GM21515 (cell line): ENCODE measurements around the gene SLC4A7.
"Not testable (repeated sequence)": the region's sequence is repeated elsewhere in the genome, so short reads cannot be mapped to it uniquely, and the experiment has no call there.

Source experiments
- ATAC-seq: cut with Tn5 transposase; IDR thresholded peaks from one replicate; pipeline ENCODE4 v1.9.1; 2021; ENCODE audit not compliant: unreplicated experiment

The SLC4A7 gene

DNA sequence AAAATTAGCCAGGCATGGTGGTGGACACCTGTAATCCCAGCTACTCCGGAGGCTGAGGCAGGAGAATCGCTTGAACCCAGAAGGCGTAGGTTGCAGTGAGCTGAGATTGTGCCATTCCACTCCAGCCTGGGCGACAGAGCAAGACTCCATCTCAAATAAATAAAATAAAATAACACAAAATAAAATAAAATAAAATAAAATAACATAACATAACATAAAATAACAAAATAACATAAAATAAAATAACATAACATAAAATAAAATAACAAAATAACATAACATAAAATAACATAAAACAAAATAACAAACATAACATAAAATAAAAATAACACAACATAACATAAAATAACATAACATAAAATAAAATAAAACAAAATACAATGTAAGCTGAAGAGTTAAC, 45.8 kb downstream of the SLC4A7 start:
- not testable (repeated sequence) for ATAC-seq

DNA sequence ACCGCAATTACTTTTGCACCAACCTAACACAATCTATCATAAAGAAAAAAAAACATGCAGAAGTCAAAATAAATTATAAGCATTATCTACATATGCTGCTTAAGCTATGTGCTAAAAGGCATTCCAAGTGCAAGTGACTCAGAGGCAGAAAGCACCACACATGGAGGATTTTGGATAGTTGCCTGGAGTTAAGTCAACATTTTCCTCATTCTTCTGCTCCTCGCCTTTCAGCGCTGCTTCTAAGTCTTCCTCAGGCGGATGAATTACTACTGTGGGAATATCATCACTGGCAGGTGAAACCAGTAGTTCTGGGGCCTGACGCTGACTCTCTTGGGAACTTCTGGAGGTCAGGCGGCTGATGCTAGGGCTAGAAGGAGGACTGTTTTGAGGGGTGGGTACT, 53.1 kb downstream of the SLC4A7 start:
- no peak for ATAC-seq

DNA sequence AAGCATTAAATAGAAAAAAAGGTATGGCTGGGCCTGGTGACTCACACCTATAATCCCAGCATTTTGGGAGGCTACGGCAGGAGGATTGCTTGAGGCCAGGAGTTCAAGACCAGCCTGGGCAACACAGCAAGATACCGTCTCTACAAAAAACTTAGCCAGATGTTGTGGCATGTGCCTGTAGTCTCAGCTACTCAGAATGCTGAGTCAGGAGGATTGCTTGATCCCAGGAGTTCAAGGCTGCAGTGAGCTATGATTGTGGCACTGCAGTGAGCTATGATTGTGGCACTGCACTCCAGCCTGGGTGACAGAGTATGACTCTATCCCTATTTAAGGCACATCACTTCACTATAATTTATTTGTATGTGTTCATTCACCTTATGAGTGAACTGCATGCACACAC, 54.3 kb downstream of the SLC4A7 start:
- no peak for ATAC-seq

DNA sequence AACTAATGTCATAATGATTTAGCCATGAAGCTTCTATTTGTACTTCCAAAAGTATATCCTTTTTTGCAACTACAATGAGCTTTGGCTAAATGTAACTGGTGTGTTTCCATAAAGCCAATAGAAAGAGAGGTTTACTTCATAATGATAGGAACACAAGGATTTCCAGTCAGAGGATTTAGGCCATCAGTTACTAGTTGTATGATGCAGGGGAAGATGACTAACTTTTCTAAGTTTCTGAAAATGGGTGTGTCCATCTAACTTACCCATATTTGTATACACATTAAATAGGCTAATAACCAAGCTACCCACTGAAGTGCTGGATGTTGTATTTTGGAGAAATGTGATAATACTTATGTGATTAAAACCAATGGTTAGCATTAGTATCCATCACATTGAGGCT, 55.7 kb downstream of the SLC4A7 start:
- no peak for ATAC-seq

DNA sequence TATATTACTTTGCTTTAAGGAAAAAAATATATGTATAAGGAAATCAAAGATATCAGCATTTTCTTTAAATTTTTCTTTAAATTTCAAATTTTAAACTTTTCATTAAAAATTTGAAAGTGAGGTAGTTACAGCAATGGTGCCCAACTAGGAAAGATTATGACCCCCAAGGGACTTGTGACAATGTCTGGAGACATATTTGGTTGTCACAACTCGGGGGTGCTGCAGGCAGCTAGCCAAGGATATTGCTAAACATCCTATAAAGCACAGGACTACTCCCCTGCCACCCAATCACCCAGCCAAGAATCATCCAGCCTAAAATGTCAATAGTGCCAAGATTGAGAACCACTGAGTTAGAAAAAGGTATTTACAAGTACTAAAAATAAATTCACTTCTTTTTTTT, 57.3 kb downstream of the SLC4A7 start:
- ATAC-seq: no peak

DNA sequence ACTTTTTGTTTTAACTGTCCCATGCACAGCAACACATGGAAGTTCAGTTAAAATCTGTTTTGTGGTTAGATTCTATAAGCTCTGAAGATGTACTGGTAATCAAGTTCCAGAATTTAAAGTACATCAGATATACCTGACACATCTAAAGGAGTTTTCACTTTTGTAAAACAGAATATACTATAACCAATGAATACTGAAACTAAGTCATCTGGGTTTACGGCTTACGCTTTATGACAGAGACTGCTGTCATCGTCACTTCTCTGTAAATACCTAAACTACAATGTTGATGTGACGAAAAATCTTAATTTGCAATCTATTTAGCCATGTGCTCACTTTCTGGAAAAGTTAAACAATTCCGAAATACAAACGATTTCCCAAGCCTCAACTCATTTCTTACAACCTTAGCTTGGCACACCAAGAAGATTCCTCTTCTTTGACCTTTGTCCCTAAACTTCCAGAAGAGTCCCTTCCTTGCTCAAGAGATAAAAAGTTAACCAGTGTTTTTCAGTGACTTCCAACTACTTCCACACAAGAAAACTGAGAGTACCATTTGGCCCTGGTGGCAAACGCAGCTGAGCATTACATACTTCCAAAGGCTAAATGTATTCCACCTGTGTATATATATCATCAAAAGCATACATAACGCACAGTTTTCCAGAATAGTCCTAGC, 58.2 kb downstream of the SLC4A7 start:
- ATAC-seq: no peak

DNA sequence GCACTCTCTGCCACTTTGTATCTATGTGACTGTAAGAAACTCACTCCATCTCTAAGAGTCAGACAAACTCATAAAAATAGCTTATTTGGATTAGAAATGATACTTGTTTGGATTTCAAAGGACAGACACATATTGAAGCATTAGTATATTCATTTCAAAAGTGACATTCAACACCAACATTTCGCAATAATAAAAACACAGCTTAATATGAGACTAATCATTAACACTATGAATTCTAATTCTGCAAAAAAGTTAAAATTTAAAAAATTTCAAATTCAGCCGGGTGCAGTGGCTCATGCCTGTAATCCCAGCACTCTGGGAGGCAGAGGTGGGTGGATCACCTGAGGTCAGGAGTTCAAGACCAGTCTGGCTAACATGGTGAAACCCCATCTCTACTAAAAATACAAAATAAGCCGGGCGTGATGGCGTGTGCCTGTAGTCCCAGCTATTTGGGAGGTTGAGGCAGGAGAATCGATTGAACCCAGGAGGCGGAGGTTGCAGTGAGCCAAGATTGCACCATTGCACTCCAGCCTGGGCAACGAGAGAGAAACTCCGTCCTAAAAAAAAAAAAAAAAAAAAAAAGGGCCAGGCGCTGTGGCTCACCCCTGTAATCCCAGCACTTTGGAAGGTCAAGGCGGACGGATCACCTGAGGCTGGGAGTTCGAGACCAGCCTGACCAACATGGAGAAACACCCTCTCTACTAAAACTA, 59.2 kb downstream of the SLC4A7 start:
- ATAC-seq: not testable (repeated sequence)

DNA sequence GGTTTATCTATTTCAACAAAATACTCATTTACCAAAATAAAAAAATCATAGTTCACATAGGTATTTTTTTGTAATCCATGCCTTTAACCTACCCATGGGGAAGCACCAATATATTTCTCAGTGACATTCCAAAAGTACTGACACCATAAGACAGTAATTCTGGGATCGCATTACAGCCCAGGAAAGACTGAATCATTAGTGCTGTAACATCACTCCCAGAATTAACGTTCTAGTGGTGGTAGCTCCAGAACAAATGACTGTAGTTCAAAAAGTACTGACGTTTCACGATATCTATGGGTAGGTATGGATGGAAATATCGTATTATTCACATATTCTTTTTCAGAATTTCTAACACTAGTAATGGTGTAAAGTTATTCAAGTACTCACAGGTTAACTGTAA, 60.7 kb downstream of the SLC4A7 start:
- ATAC-seq: no peak

DNA sequence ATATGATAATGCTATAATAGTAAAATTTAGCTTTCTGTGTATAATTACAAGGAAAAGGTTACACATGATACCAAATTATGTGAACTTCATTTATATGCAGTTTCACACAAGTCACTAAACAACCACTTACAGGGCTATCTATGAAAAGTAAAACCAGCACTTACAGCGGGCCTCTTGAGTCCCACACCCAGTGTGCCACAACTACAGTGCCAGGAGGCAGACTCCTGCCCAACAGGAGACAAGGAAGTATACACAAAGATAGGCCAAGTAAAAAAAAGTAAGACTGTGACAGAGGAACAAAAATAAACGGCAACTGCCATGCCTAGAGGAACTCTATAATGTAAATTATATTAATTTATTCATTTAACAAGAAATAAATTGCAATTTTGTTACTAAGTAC, 61.6 kb downstream of the SLC4A7 start:
- ATAC-seq: no peak

DNA sequence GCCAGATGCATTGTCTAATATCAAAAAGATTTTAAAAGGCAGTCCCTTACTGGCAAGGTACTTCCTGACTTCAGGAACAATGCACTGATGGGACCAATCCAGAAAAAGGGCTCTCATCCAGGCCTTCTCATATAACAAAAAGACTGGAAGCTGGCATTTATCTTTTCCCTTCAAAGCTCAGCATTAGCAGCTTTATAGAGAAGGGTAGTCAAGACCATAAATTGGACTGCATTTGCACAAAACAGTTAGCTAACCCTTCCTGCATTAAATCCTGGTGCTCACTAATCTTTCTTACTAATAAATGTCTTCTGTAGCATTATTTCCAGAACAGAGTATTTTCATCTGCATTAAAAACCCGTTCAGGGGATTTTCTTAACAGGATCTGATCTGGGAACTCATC, 69.0 kb downstream of the SLC4A7 start:
- no peak for ATAC-seq

DNA sequence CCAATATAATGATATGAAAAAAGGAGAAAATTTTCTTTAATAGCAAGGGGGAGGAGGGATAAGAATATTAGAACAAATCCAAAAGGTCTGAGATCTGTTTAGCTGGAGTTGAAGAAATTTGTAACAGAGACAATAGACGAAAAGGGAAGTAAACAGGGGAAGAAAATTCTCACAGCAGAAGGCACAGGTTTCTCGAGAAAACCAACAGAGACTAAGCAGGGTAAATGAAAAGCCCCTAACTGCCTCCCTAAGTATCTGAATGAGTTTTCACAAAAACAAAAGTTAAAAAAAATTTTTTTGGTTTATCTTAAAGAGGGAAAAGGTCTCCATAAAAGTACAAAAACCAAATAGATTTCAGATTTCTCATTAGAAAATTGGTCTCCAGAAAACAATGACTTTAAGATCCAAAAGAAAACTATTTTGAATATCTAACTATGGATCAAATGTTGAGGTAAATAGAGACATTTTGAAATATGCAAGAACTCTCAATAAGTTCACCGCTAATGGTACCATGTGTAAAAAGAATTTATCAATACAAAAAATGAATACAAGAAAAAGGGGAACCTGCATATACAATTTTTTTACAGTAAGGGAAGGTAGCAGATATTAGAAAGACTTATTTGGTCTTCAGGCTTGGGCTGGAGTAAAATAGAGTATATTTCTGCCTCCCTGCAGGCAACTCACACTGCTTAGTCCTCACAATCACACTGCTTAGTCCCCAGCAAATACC, 91.1 kb downstream of the SLC4A7 start:
- ATAC-seq: peak; percentile 83

DNA sequence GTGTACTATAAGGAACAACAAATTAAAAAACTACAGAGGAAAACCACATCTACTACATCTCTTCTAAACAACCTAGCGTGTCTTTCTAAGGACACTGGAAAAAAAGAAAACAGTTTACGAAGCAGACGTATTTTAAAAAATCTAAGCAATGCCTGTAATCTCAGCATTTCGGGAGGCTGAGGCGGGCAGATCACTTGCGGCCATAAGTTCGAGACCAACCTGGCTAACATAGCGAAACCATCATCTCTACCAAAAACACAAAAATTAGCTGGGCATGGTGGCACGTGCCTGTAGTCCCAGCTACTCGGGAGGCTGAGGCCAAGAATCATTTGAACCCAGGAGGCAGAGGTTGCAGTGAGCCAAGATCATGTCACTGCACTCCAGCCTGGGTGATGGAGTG, 91.8 kb downstream of the SLC4A7 start:
- not testable (repeated sequence) for ATAC-seq

DNA sequence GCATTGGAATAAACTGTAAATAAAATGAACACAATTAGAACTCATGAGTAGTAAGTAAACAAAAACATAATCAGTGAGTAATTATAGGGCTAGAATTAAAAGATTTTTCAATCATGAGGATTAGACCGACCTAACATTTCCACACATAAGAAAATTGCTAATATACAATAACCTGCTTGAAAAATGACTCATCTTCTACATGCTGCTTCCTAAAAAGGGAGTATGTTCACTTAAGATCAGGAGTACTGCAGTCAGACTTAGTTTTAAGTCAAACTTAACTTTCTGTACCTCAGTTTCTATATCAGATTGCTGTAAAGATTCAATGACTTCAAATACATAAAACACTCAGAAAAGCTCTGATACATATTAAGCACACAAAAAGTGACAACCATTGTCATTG, 92.4 kb downstream of the SLC4A7 start:
- ATAC-seq: no peak

DNA sequence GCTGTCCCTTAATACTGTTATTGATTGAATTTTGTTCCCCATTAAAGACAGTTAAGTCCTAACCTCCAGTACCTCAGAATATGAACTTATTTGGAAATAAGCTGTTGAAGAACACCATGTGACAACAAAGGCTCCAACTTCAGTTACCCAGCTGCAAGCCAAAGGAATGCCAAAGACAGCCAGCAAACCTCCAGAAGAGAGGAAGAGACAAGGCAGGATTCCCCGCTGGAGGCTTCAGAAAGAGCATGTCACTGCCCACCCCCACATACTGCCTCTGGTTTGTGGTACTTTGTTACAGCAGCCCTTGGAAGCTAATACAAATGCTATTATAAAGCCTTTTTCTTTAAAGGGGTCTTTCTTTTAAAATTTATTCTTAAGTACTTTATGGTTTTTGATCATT, 96.6 kb downstream of the SLC4A7 start:
- ATAC-seq: no peak

DNA sequence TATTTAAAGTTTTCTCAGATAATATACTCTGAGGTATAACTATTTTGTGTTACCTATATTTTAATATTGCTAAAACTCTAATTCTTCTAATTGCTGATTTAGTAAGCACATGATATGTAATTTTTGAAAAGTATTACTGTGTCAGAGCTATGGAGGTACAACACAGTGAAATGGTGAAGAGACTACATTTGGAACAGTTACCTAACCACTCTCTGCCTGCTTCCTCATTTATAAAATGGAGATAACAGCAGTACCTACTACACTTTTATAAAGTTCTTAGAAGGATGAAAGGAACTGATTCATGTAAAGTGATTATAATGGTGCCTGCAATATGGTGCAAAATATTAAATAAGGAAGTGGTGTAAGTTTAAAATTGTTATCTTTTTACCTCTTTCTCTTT, 98.7 kb downstream of the SLC4A7 start:
- peak; percentile 59 for ATAC-seq

DNA sequence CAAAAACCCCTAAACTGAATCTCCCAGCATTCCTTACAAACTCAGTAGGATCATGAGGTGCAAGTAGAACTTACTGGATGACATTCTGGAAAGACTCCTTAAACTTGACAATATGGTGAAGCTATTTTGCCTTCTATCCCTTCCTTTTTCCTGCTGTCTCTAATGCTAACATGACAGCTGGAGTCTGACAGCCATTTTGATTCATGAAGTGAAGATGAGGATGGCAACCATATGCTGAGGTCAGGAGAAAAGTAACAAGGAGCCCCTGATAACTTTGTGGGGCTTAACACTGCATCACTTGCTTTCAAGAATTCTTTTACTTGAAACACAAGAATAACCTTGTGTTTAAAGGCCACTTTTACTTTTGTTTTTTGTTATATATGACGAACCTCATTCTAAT, 100.0 kb downstream of the SLC4A7 start:
- ATAC-seq: no peak

DNA sequence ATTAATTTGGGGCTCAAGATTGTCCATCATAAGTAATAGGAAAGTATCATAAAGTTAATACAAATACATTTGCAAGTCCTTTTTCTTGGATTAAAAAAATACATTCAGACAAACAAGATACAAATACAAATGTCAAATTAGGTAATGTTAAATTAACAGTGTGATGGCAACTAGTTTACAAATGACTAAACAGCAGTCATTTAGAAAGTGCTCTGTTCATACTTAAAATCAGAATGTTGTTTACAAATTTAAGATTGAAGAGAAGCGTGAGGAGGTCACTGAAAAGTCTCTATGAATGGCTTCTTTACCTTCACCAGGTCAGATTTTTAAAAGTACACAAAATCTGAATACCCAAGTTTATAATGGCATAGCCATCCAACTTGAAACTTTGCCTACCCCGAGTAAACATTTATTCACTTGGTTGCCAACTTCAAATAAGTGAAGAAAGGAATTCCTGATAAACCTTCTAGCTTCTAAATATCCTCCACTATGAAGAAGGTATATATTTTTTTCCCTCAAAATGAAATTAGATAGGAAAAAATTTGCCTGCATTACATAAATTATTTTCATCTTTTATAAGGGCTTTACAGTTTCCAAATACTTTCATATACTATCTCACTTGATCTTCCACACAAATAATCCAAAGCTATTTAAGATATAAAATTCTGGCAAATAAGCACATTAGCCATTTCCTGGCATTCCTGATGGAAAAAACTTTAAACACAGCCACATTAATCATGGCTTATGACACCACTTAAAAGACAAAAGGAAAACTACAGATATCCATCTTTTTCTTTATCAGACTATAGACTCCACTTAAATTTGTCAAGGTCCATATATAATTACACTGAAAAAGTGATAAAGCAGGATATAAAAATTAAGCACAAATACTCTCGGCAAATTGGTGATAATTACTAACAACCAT, 103.5 kb downstream of the SLC4A7 start:
- ATAC-seq: no peak

DNA sequence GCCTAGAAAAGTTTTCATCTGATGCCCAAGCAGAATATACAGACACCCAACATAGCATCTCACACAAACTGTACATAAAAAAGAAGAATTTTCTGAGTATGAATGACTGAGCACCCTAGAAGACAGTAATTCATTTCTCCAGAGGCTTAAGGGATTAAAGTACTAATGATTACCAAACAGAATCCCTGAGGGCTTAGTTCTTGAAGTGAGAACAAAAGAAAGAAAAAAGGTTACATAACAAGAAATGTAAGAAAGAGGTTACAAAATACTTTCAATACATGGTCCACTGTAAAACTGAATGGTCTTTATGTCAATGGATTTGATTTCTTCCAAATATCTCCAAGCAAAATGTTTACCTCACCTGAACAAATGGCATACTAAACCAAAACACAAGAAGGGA, 105.9 kb downstream of the SLC4A7 start:
- no peak for ATAC-seq

DNA sequence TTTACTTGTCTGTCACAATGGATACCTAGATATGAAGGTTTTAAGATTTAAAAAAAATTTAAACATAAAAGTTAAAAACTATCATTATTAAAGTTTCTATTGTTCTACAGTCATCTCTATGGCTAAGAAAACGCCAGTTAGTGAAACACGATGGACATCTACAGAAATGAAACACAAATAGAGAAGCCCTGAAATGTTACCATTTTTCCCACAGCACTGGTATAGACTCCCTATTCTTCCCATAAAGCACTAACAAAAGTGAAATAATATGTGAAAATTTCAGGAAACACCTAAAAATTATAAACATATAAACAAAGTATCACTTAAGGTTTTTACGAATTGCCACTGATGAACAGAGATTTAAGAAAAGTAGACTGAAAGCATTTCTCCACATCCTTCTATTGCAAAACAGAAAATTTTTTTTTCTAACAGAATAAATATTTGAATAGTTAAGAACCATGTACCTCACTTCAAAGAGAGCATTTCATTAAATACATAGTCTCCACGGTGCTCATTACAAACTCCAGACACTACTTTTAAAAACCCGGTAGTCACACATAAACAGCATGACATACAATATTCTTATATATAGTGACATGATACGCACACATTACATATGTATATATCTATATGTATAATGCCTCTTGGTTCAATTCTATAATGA, 107.9 kb downstream of the SLC4A7 start:
- no peak for ATAC-seq

DNA sequence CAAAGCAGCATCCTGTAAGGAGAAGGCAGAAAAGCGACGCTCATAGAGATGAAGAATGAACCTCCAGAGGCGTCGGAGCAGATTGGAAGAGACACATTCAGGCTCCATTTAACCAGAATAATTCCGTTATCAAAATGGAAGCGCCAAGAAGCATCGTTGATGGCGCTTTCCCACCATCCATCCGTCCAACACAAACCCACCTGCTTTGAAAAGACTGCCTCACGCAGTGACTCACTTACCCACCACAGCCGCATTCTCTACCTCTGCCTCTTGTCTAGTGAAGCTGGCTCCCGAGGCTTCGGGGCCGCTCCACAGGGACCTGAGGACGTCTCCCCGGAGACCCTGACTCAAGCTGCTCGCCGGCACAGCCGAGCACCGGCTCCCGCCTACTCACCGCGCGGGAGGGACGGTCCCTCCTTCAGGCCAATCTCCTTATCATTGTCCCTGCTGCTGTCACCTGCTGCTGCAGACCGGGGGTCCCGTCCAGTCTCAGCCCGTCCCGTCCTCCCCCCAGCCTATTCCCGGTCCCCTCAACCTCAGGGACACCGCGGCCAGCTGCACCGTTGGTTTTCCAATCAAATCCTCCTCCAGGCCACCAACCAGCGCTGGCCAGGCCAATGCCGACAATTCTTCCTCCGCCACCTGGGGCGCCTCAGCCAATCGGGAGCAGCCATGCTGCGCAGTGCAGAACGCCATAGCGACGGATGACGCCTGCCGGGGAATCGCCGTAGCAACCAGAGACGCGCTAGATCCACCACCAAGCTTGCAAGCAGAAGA, 115.2 kb downstream of the SLC4A7 start, which contains the start of gene NEK10:
TSS of gene NEK10 (minus strand) at position 553 of the 777 bp plus-strand sequence. CDS start 16,501 bp downstream, outside the sequence.
- ATAC-seq: peak; percentile 100
